GM21723 (cell line): ENCODE results near the gene PIAS1.
"Not testable (repeated sequence)": the region's sequence is repeated elsewhere in the genome, so short reads cannot be mapped to it uniquely, and the experiment has no call there.

Experiments used
- ATAC-seq: cut with Tn5 transposase; IDR thresholded peaks from one replicate; pipeline ENCODE4 v1.9.1; 2021; ENCODE audit warnings: mild to moderate bottlenecking, moderate library complexity; ENCODE audit not compliant: unreplicated experiment

PIAS1 gene

GRCh38 chr15:68113751-68114150 lies 59.6 kb downstream of the PIAS1 start:
- ATAC-seq: no peak

GRCh38 chr15:68114356-68114755 lies 60.2 kb downstream of the PIAS1 start:
- no peak for ATAC-seq

- no peak for ATAC-seq
These were observed 60.7 kb downstream of the PIAS1 start for GRCh38 chr15:68114840-68115239.

- ATAC-seq: no peak
These were observed 70.6 kb downstream of the PIAS1 start for GRCh38 chr15:68124700-68125099.

- no peak for ATAC-seq
These were observed 72.3 kb downstream of the PIAS1 start for GRCh38 chr15:68126396-68126795.

- no peak for ATAC-seq
These were observed 75.0 kb downstream of the PIAS1 start for GRCh38 chr15:68129072-68129471.

- ATAC-seq: no peak
These were observed 76.7 kb downstream of the PIAS1 start for GRCh38 chr15:68130851-68131250.

GRCh38 chr15:68137096-68137495 lies 83.0 kb downstream of the PIAS1 start:
- ATAC-seq: no peak

GRCh38 chr15:68143129-68143528 lies 89.0 kb downstream of the PIAS1 start:
- no peak for ATAC-seq

- ATAC-seq: no peak
These were observed 89.7 kb downstream of the PIAS1 start for GRCh38 chr15:68143785-68144184.

GRCh38 chr15:68145706-68146105 lies 91.6 kb downstream of the PIAS1 start:
- ATAC-seq: no peak

- ATAC-seq: no peak
These were observed 93.9 kb downstream of the PIAS1 start for GRCh38 chr15:68148039-68148438.

GRCh38 chr15:68149059-68149458 lies 94.9 kb downstream of the PIAS1 start:
- ATAC-seq: no peak

GRCh38 chr15:68150187-68150586 lies 96.1 kb downstream of the PIAS1 start:
- no peak for ATAC-seq

GRCh38 chr15:68151277-68151676 lies 97.2 kb downstream of the PIAS1 start:
- no peak for ATAC-seq

GRCh38 chr15:68152342-68152741 lies 98.2 kb downstream of the PIAS1 start:
- no peak for ATAC-seq

- ATAC-seq: no peak
These were observed 100.9 kb downstream of the PIAS1 start for GRCh38 chr15:68154923-68155559.

- ATAC-seq: no peak
These were observed 103.0 kb downstream of the PIAS1 start for GRCh38 chr15:68157074-68157473.

- ATAC-seq: no peak
These were observed 104.0 kb downstream of the PIAS1 start for GRCh38 chr15:68158046-68158628.

- no peak for ATAC-seq
These were observed 109.1 kb downstream of the PIAS1 start for GRCh38 chr15:68163191-68163590.

- ATAC-seq: no peak
These were observed 112.7 kb downstream of the PIAS1 start for GRCh38 chr15:68166847-68167246.

- not testable (repeated sequence) for ATAC-seq
These were observed 117.9 kb downstream of the PIAS1 start for GRCh38 chr15:68172037-68172436.

GRCh38 chr15:68173119-68173518 lies 119.0 kb downstream of the PIAS1 start:
- no peak for ATAC-seq
